ENCODE data around the gene SLTM.

GRCh38 chr15:58926823-58927222 lies 6.7 kb downstream of the SLTM start:
- no peak for TF ChIP-seq CTCF (IDR thresholded peaks at IDR 0.05)
- TF ChIP-seq POLR2A (IDR thresholded peaks at IDR 0.05) = no peak
